Fibroblast of lung (primary cell): ENCODE results near the gene PRPH.

Source experiments
- EZH2 ChIP-seq: IDR thresholded peaks from 2 replicates; pipeline ENCODE4 v1.5.1; 2012; ENCODE audit warnings: low read length, control low read depth, mild to moderate bottlenecking; ENCODE audit errors: missing control alignments
- TF ChIP-seq, protein P1 (sequence below), 2 donors: IDR thresholded peaks in 1 of 2; conservative IDR thresholded peaks in 1 of 2; 1 replicate in 1 of 2; 2 replicates in 1 of 2; pipeline ENCODE4 v1.5.1; 2011 to 2012; ENCODE audit warnings: low read length in 2 of 2, control low read depth in 1 of 2, inconsistent platforms in 1 of 2, low read depth in 1 of 2, mild to moderate bottlenecking in 1 of 2

DNA sequence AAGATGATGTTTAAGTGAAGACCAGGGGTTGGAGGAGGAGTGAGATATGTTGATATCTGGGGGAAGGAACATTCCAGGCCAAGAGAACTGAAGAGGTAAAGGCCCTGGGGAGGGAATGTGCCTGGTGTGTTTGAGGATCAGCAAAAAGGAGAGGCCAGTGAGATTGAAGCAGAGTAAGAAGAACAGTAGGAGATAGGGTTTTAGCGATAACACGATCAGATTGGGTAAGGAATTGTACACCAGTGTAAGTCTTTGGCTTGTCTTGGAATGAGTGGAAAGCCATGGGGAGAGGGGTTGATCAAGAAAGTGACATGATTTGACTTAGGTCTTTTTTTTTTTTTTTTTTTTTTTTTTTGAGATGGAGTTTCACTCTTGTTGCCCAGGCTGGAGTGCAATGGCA lies 32.9 kb downstream of the PRPH start:
- TF ChIP-seq, protein P1, sequence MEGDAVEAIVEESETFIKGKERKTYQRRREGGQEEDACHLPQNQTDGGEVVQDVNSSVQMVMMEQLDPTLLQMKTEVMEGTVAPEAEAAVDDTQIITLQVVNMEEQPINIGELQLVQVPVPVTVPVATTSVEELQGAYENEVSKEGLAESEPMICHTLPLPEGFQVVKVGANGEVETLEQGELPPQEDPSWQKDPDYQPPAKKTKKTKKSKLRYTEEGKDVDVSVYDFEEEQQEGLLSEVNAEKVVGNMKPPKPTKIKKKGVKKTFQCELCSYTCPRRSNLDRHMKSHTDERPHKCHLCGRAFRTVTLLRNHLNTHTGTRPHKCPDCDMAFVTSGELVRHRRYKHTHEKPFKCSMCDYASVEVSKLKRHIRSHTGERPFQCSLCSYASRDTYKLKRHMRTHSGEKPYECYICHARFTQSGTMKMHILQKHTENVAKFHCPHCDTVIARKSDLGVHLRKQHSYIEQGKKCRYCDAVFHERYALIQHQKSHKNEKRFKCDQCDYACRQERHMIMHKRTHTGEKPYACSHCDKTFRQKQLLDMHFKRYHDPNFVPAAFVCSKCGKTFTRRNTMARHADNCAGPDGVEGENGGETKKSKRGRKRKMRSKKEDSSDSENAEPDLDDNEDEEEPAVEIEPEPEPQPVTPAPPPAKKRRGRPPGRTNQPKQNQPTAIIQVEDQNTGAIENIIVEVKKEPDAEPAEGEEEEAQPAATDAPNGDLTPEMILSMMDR (conservative IDR thresholded peaks at IDR 0.05 in 1 of 2, IDR thresholded peaks at IDR 0.05 in 1 of 2; ENCODE audit: low read depth in 1 of 2, low read length in 2 of 2) = no peak
- no peak for TF ChIP-seq EZH2
